ENCODE measurements around the gene PDIA5. TPM values are rescaled to one million over a fixed set of nuclear protein-coding genes. Genes with fewer than 3 reads are reported as not detected.

Gene PDIA5
- total and polyA plus RNA-seq, 2 of the 4 experiments (the other 2 are of a cell fraction): 19.4 to 42.0 TPM

DNA sequence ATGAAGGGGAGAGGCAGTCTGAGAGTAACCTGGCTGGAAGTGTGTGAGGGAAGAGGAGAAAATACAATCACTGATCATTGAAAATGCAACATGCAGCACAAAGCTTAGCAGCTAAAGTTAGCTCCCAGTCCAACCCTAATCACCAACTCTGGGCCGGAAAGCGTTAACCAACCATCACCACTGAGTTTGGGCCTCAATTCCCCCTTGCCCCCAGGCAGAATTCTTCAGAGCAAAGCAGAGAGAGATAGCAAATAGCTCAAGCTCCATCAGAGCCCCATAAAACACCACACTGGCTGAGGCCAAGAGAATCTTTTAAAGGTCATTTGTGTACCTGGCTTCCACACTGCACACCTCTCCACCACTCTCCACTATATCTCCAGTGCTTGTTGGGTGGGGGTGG is 16.2 kb upstream of the PDIA5 start:
- no peak overlapping the region for H4K8ac ChIP-seq (ENCODE audit: low read depth in 2 of 2, low read length in 2 of 2)
- H4K5ac ChIP-seq (ENCODE audit: low read depth, low read length): no peak overlapping the region
- peaks cover 53% of the 10 kb centered on the region for H3K27me3 ChIP-seq (ENCODE audit: control insufficient read depth, insufficient read depth, low read length)
- no peak overlapping the region for H2BK120ac ChIP-seq (ENCODE audit: low read depth, low read length)
- H3K9me1 ChIP-seq (ENCODE audit: insufficient read depth, low read length): no peaks in the 10 kb centered on the region
- no peaks in the 10 kb centered on the region for H3K4me1 ChIP-seq (ENCODE audit: control insufficient read depth, insufficient read depth, low read length)
- no peak overlapping the region for H2BK15ac ChIP-seq (ENCODE audit: low read depth, low read length)
- no peaks in the 10 kb centered on the region for H4K20me1 ChIP-seq (ENCODE audit: insufficient read depth, low read length)
- no peak overlapping the region for H2BK5ac ChIP-seq (ENCODE audit: low read depth, low read length, poor library complexity, severe bottlenecking)
- in situ Hi-C loops (cut with MboI; ENCODE audit: low sequenced_read_pairs): no loop called here
- DNase-seq: no peak
- no TSS peak for BruUV-seq (replicated peaks)
- TF ChIP-seq MAZ (IDR thresholded peaks at IDR 0.05; ENCODE audit: borderline replicate concordance, low read depth, low read length) (no peak), MXI1 (IDR thresholded peaks at IDR 0.05; ENCODE audit: borderline replicate concordance, low read depth, low read length) (no peak)
- TF ChIP-seq, protein P1, sequence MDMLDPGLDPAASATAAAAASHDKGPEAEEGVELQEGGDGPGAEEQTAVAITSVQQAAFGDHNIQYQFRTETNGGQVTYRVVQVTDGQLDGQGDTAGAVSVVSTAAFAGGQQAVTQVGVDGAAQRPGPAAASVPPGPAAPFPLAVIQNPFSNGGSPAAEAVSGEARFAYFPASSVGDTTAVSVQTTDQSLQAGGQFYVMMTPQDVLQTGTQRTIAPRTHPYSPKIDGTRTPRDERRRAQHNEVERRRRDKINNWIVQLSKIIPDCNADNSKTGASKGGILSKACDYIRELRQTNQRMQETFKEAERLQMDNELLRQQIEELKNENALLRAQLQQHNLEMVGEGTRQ (IDR thresholded peaks at IDR 0.05; ENCODE audit: low read depth, low read length): no peak
- WGBS, 2 experiments (ENCODE audit: extremely low coverage in 2 of 2, insufficient read length in 1 of 2): no CpG with 5 or more reads among the region's 2 CpGs
- H2AFZ ChIP-seq (replicated peaks; ENCODE audit: low read length, poor library complexity): no peak overlapping the region
- no peak overlapping the region for H4K91ac ChIP-seq (ENCODE audit: insufficient read depth, low read depth, low read length)
- no peak overlapping the region for H3K4me3 ChIP-seq (ENCODE audit: insufficient read depth, low read depth, low read length)
- H2BK20ac ChIP-seq (ENCODE audit: low read depth, low read length): no peak overlapping the region
- H3K4ac ChIP-seq (ENCODE audit: low read depth, low read length): no peak overlapping the region
- H3K79me1 ChIP-seq (ENCODE audit: low read depth in 1 of 2, low read length in 2 of 2): no peaks in the 10 kb centered on the region
- no peaks in the 10 kb centered on the region for H3K9me3 ChIP-seq (ENCODE audit: control insufficient read depth, insufficient read depth, low read length)
- no peak overlapping the region for H3K14ac ChIP-seq (replicated peaks; ENCODE audit: low read depth, low read length)
- no peak overlapping the region for H2AK9ac ChIP-seq (replicated peaks; ENCODE audit: low read depth, low read length, poor library complexity)
- H3K18ac ChIP-seq (ENCODE audit: low read depth, low read length): no peak overlapping the region
- H3K27ac ChIP-seq (ENCODE audit: insufficient read depth, low read length): no peak overlapping the region
- no peaks in the 10 kb centered on the region for H3K36me3 ChIP-seq (ENCODE audit: control insufficient read depth, insufficient read depth, low read length)
- intact Hi-C loops (cut with micrococcal nuclease): no loop called here
- ChIA-PET CTCF (interaction anchor here (0.6 kb wide), 1 partner anchor 1610 kb away, joined by 3 read pairs; no protein-coding TSS in a partner anchor), POLR2A (ENCODE audit: unreplicated experiment) (no interaction called here)
- no peak overlapping the region for H2AK5ac ChIP-seq (ENCODE audit: low read depth, low read length)
- dilution Hi-C loops (cut with HindIII; ENCODE audit: low sequenced_read_pairs, unreplicated experiment): no loop called here
- ATAC-seq (ENCODE audit: low read depth): no peak
- no peak overlapping the region for H3K56ac ChIP-seq (ENCODE audit: extremely low read depth, insufficient read depth, low read length)
- no peak overlapping the region for H3K23ac ChIP-seq (ENCODE audit: low read depth, low read length)
- H3K9ac ChIP-seq (ENCODE audit: low read depth, low read length): no peak overlapping the region
- H3K4me2 ChIP-seq (ENCODE audit: low read depth, low read length): no peak overlapping the region
